Panc1 (cell line): Measurements from ENCODE around the gene SUMO1. TPM values are rescaled to one million over a fixed set of nuclear protein-coding genes. Genes with fewer than 3 reads are reported as not detected.

ENCODE experiments used
- ATAC-seq: fragments of 200-7000 bp; cut with Tn5 transposase; 2 replicates; pipeline ENCODE4 v1.9.1; 2020; ENCODE audit warnings: mild to moderate bottlenecking, moderate library complexity
- Bru-seq: library from RNA; stranded (reverse); fragments of 400-500 nt; gene quantifications from one replicate; lab custom pipeline; 2021; lab: Mats Ljungman, UMichigan
- BruChase-seq, 2 experiments: library from RNA; stranded (reverse); fragments of 400-500 nt; gene quantifications; one replicate each; lab custom pipeline; 2021; lab: Mats Ljungman, UMichigan
- BruUV-seq: library from RNA; stranded (reverse); fragments of 400-500 nt; replicated peaks from 2 replicates; lab custom pipeline; 2021; lab: Mats Ljungman, UMichigan
- CTCF ChIA-PET: fragments of 300-600 bp; sonication (Branson Sonifier 250); formaldehyde crosslinking; loops from one replicate; lab custom pipeline; 2022; ENCODE audit warnings: antibody characterized with exemption; lab: Charles Lee
- POLR2A ChIA-PET: fragments of 300-600 bp; sonication (Branson Sonifier 250); formaldehyde crosslinking; loops from one replicate; lab custom pipeline; 2022; ENCODE audit warnings: antibody characterized with exemption; lab: Charles Lee
- DNase-seq: peaks from one replicate; pipeline ENCODE4 v3.0.0-alpha.2; 2010; ENCODE audit warnings: low read depth, low spot score
- H3K27ac ChIP-seq: 2 replicates; pipeline ENCODE4 v1.5.1; 2011; ENCODE audit warnings: mild to moderate bottlenecking, low read length, inconsistent platforms
- H3K27me3 ChIP-seq: fragments of 200-500 bp; sonication (Bioruptor generic); 2 replicates; pipeline ENCODE4 v1.6.0; 2014; ENCODE audit warnings: low read length, inconsistent platforms; ENCODE audit not compliant: control insufficient read depth, insufficient read depth
- H3K36me3 ChIP-seq: fragments of 200-500 bp; sonication (Bioruptor generic); 2 replicates; pipeline ENCODE4 v1.5.1; 2014; ENCODE audit warnings: inconsistent platforms, mild to moderate bottlenecking, low read length, moderate library complexity; ENCODE audit not compliant: control insufficient read depth, insufficient read depth
- H3K4me1 ChIP-seq: 2 replicates; pipeline ENCODE4 v1.5.1; 2011; ENCODE audit warnings: inconsistent platforms, mild to moderate bottlenecking, low read length, moderate library complexity; ENCODE audit not compliant: control insufficient read depth, insufficient read depth
- H3K4me3 ChIP-seq, 2 experiments: 2 replicates each; pipeline ENCODE4 v1.5.1; 2011 to 2012; ENCODE audit warnings: low read depth in 2 of 2, low read length in 2 of 2, mild to moderate bottlenecking in 2 of 2, inconsistent platforms in 1 of 2, moderate library complexity in 1 of 2
- H3K9me3 ChIP-seq: fragments of 200-500 bp; sonication (Bioruptor generic); 2 replicates; pipeline ENCODE4 v1.5.1; 2014; ENCODE audit warnings: low read depth, mild to moderate bottlenecking, inconsistent platforms, low read length, moderate library complexity; ENCODE audit not compliant: control insufficient read depth, insufficient read depth
- CTCF ChIP-seq: fragments of 450-650 bp; IDR thresholded peaks from 2 replicates; pipeline ENCODE4 v1.5.1; 2017; ENCODE audit warnings: mild to moderate bottlenecking
- POLR2AphosphoS5 ChIP-seq: IDR thresholded peaks from 2 replicates; pipeline ENCODE4 v1.6.1; 2012; ENCODE audit warnings: mild to moderate bottlenecking, low read depth, low read length, moderate library complexity
- REST ChIP-seq, 2 experiments: IDR thresholded peaks; 2 replicates each; pipeline ENCODE4 v1.6.1; 2011 to 2012; ENCODE audit warnings: low read depth in 2 of 2, control low read depth in 1 of 2, low read length in 1 of 2, mild to moderate bottlenecking in 1 of 2, moderate library complexity in 1 of 2; ENCODE audit not compliant: insufficient read depth in 1 of 2
- SIN3A ChIP-seq: IDR thresholded peaks from 2 replicates; pipeline ENCODE4 v1.6.1; 2012; ENCODE audit warnings: low read depth, mild to moderate bottlenecking, low read length, moderate library complexity, borderline replicate concordance; ENCODE audit not compliant: insufficient read depth
- in situ Hi-C: cut with HindIII; loops from 2 replicates; pipeline ENCODE4 v1.10.0; 2016; ENCODE audit warnings: low sequenced_read_pairs, low pct_unique_long_range_greater_than_20kb
- intact Hi-C: fragments of 100-400 bp; cut with micrococcal nuclease; formaldehyde crosslinking; loops from one replicate; pipeline ENCODE4 v1.10.0; 2022; ENCODE audit not compliant: unreplicated experiment
- long read RNA-seq: library from polyadenylated mRNA; unstranded; transcript quantifications from one replicate; pipeline ENCODE4 v2.0.0, GENCODE V29; 2021; ENCODE audit not compliant: unreplicated experiment
- polyA plus RNA-seq: library from polyadenylated mRNA; unstranded; fragments of >200 nt; gene quantifications from one replicate; pipeline ENCODE4 v1.2.1, GENCODE V29; 2012; ENCODE audit warnings: missing spikeins; ENCODE audit not compliant: insufficient read length
- total RNA-seq: library from RNA; stranded (reverse); gene quantifications from one replicate; pipeline ENCODE4 v1.2.1, GENCODE V29; 2021; ENCODE audit not compliant: unreplicated experiment

Gene SUMO1
- 137 TPM for total RNA-seq
- polyA plus RNA-seq = 109 TPM
- percentile 86 among the genes with signal in this experiment for Bru-seq, nascent RNA
- percentile 84 among the genes with signal in this experiment for BruChase-seq, experiment 1, labeled RNA remaining after a 2-hour chase
- percentile 93 among the genes with signal in this experiment for BruChase-seq, experiment 2, labeled RNA remaining after a 6-hour chase
- long read RNA-seq, transcript SUMO1-203 (5 exons, 1,536 nt) = major isoform, 217 of 243 reads
- long read RNA-seq, transcript SUMO1-201 (4 exons, 831 nt) = minor isoform, 7 of 243 reads
- long read RNA-seq, partial matches to known transcripts = 1 of 243 reads
- long read RNA-seq, other reads (novel, unspliced or antisense) = 16 of 243 reads

DNA sequence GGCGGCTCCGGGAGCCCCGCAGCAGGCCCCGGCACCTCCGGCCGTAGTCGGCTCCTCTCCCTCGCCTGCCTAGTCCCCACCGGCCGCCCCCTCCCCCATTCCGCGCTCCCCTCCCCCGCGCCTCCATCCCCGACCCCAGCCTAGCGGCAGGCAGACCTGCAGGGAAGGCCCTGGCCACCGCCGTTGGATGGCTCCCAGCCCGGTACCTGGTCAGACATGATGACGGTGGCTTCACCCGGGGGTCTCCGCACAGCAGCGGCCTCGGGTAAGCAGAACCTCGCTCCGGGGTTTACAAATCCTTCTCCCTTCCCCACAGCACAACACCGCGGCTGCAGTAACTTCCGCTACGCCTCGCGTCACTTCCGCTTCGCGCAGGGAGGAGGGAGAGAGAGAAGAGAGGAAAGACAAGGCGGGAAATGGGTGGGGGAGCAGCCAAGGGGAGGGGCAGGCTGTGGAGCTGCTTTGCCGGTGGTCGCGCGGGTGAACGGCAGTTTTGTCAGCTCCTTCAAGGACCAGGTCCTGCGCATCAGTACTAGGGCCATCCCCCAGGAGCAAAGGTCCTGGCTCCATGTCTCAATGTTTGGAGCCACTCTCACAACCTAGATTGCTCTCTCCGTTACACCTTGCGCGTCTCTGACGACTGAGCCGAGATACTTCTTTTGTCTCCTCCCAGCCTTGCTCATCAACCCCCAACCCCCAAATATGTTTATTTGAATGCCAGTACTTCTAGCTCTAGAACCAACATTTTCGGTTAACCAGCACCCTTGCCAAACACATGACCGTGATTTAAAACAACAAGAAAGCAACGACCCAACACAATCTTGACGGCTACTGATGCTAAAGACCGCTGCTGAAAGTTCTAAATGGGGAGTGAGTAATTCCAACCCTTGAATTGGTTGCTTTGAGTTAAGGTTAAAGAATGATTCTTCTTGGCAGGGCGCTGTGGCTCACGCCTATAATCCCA, at the start of gene SUMO1:
TSS of gene SUMO1 (minus strand) at position 364 of the 964 bp plus-strand sequence. CDS start at position 218, 146 bp downstream.
- peak within 1 kb of the TSS; percentile 87 to 97 for H3K4me3 ChIP-seq
- POLR2A ChIA-PET = no interaction called here
- H3K36me3 ChIP-seq = no peaks in the 10 kb centered on the region
- H3K4me1 ChIP-seq = peaks cover 4% of the 10 kb centered on the region; the same call in 1 of the 2 replicates
- H3K9me3 ChIP-seq = no peaks in the 10 kb centered on the region
- BruUV-seq = TSS peak; percentile 92
- peak; percentile 59 for DNase-seq
- peak; percentile 38; the same call in 1 of the 2 replicates for TF ChIP-seq SIN3A
- peak; percentile 74 for TF ChIP-seq POLR2AphosphoS5
- TF ChIP-seq CTCF = no peak
- in situ Hi-C loops = no loop called here
- intact Hi-C loops = no loop called here
- peak; percentile 99 for ATAC-seq
- peak within 1 kb of the TSS; percentile 88 for H3K27ac ChIP-seq
- CTCF ChIA-PET = interaction anchor here (0.6 kb wide), 1 partner anchor 554 kb away, joined by 3 read pairs; no protein-coding TSS in a partner anchor
- no peaks in the 10 kb centered on the region for H3K27me3 ChIP-seq

- no peak overlapping the region for H3K4me3 ChIP-seq
- intact Hi-C loops (no loop called here), in situ Hi-C loops (no loop called here)
- POLR2A ChIA-PET = no interaction called here
- TF ChIP-seq SIN3A (no peak), CTCF (no peak), REST (IDR thresholded peaks at IDR 0.05; ENCODE audit: insufficient read depth in 1 of 2, low read depth in 2 of 2, low read length in 1 of 2) (no peak)
- DNase-seq (no peak), ATAC-seq (no peak)
- H3K27me3 ChIP-seq = no peaks in the 10 kb centered on the region
- CTCF ChIA-PET = interaction anchor here (0.7 kb wide), 1 partner anchor 548 kb away, joined by 17 read pairs; no protein-coding TSS in a partner anchor
- TSS peak; percentile 71 for BruUV-seq
- H3K27ac ChIP-seq = no peak overlapping the region
- no peaks in the 10 kb centered on the region; the same call in 1 of the 2 replicates for H3K4me1 ChIP-seq
- peaks cover 38% of the 10 kb centered on the region for H3K36me3 ChIP-seq
- no peaks in the 10 kb centered on the region for H3K9me3 ChIP-seq
Measured at GRCh38 chr2:202286595-202286994, 48.2 kb upstream of the SUMO1 start.
